Stimulated activated effector memory CD8-positive, alpha-beta T cell treated with anti-CD3 and anti-CD28 coated beads, Interleukin-12 subunit alpha, Interleukin-12 subunit beta, amount 100 ng/mL, for 72 hours (primary cell): ENCODE data around the gene ARHGAP15.
A peak's percentile ranks its signal among the peaks of the same experiment; 100 is the strongest.

Experiments used
- ATAC-seq: fragments of 150-1000 bp; cut with Tn5 transposase; 2 replicates; pipeline ENCODE4 v1.10.0; 2021
- DNase-seq, 2 donors: peaks; one replicate each; pipeline ENCODE4 v3.0.0; 2021 to 2022; ENCODE audit warnings: low spot score in 2 of 2
- H3K27ac Mint-ChIP-seq: one replicate; pipeline ENCODE4 v1.8.0; 2022; ENCODE audit warnings: mild to moderate bottlenecking, mixed read lengths
- H3K36me3 Mint-ChIP-seq: one replicate; pipeline ENCODE4 v1.8.0; 2022; ENCODE audit warnings: mild to moderate bottlenecking, mixed read lengths
- H3K4me1 Mint-ChIP-seq: one replicate; pipeline ENCODE4 v1.8.0; 2022; ENCODE audit warnings: mixed read lengths
- H3K4me3 Mint-ChIP-seq: one replicate; pipeline ENCODE4 v1.8.0; 2022; ENCODE audit warnings: mild to moderate bottlenecking, mixed read lengths
- H3K9me3 Mint-ChIP-seq: one replicate; pipeline ENCODE4 v1.8.0; 2022; ENCODE audit warnings: mixed read lengths

ARHGAP15 gene

DNA sequence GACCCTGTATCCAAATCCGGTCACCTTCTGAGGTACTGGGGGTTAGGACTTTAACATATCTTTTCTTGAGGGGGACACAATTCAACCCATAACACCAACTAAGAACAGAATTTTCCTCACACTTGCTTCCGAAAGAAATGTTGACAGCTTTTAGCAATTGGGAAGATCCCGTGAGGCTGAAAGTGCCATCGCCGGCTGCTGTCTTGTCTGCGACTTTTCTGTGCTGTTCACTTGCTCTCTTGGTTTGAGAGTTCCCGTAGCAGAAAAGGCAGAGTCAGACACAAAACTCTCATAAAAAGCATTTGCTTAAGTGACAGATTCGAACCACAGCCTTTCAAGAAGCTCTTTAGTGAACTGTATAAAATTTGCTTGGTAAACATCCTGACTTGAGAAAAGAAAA, 253.4 kb downstream of the ARHGAP15 start:
- Mint-ChIP-seq H3K27ac (no peak overlapping the region), H3K4me3 (no peak overlapping the region), H3K9me3 (no peaks in the 10 kb centered on the region), H3K36me3 (peaks cover 6% of the 10 kb centered on the region), H3K4me1 (peaks cover 17% of the 10 kb centered on the region)
- ATAC-seq = no peak
- DNase-seq = no peak

DNA sequence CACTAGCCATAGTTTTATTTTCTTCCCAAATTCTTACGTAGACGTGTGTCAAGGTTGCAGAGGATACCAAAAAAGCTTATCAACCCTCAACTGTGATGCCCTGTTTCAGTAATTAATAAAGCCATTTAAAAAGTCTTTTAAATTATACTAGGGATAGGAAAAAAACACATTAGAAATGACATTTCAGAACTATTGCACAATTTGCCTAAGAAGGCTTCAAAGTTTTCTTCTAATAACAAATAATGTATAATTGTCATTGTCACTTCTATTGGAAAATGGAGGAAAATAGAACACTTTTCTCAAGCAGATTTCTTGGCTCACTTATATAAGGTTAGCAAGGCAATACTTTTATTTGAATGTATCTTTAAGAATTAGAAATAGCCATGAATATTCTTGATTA, 253.8 kb downstream of the ARHGAP15 start:
- Mint-ChIP-seq H3K4me3 (no peak overlapping the region), H3K4me1 (peaks cover 20% of the 10 kb centered on the region), H3K36me3 (peaks cover 6% of the 10 kb centered on the region), H3K9me3 (no peaks in the 10 kb centered on the region), H3K27ac (no peak overlapping the region)
- DNase-seq = no peak
- no peak for ATAC-seq

DNA sequence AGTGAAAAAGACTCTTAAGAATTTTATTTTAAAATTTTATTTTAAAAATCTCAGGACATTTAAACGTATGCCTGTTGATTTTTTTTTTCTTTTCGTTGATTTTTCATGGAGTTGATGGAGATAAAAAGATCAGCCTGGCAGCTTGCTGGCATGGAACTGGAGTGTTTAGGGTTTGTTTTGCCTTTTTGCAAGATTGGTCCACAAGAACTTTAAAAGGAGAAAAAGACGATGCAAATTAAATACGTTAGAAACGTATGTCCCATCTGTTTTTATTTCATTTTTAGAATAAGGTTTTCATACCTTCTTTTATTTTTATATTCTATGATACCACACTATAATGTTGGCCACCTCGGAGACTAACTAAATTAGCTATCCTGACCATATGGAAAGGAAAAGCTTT, 254.9 kb downstream of the ARHGAP15 start:
- peaks cover 6% of the 10 kb centered on the region for H3K36me3 Mint-ChIP-seq
- DNase-seq (no peak), ATAC-seq (no peak)
- no peaks in the 10 kb centered on the region for H3K9me3 Mint-ChIP-seq
- peaks cover 20% of the 10 kb centered on the region for H3K4me1 Mint-ChIP-seq
- H3K27ac Mint-ChIP-seq = no peak overlapping the region
- no peak overlapping the region for H3K4me3 Mint-ChIP-seq

DNA sequence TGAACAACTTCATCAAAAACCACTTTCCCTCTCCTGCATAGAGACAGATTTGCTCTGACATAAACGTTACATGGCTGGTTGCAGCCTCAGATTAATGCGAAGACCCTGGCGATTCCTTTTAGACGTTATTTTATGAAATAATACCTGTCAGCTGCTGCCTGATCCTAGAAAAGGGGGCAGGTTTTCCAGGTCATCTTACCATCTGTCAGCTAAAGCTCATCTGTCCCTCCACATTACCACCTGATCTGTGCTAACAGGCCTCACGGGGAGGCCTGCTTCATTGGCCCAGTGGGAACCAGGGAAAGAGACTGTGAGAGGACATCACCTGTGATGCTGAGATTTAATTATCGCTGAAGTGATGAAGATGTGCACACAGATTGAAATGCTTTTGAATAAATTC, 261.0 kb downstream of the ARHGAP15 start:
- no peak for ATAC-seq
- peak overlapping the region; percentile 56 for H3K27ac Mint-ChIP-seq
- H3K4me1 Mint-ChIP-seq = peaks cover 13% of the 10 kb centered on the region
- peaks cover 16% of the 10 kb centered on the region for H3K36me3 Mint-ChIP-seq
- H3K4me3 Mint-ChIP-seq = no peak overlapping the region
- H3K9me3 Mint-ChIP-seq = no peaks in the 10 kb centered on the region
- no peak for DNase-seq

DNA sequence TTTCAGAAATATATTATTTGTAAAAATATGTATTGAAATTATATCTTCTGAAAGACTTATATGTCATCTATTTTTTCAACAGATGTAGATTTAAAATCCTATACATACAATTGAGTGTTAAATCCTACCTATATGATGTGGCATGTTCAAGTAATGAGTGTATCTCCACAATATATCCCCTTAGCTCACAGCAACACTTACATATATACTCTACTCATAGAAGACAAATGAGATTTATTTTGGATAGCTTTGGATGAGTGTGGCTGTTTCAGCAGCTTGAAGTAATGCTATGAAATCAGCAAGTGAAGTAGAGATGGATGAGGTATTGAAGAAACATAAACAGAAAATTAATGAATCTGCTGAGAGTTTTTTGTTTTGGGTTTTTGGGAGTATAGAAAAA, 263.1 kb downstream of the ARHGAP15 start:
- DNase-seq (no peak), ATAC-seq (peak; percentile 87)
- H3K9me3 Mint-ChIP-seq = no peaks in the 10 kb centered on the region
- peaks cover 11% of the 10 kb centered on the region for H3K36me3 Mint-ChIP-seq
- peaks cover 25% of the 10 kb centered on the region for H3K4me1 Mint-ChIP-seq
- peak overlapping the region; percentile 50 for H3K27ac Mint-ChIP-seq
- H3K4me3 Mint-ChIP-seq = no peak overlapping the region

DNA sequence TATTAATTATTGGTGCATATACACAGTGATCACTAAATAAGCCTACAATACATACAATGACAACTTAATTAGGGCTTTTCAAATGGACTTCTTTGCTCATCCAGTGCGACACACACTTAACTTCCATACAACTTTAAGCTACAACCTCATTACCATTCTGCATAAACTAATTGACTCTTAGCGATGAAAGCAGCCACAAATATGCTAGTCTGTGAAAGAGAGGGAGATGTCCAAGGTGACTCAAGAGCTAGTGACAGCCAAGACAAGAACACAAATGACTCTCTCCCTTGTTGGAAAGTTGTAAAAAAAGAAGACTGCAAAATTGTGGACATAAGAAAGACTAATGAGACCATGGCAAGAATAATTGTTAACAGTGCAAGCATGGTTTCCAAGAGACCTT, 264.8 kb downstream of the ARHGAP15 start:
- peaks cover 34% of the 10 kb centered on the region for H3K4me1 Mint-ChIP-seq
- DNase-seq = no peak
- no peak overlapping the region for H3K27ac Mint-ChIP-seq
- H3K36me3 Mint-ChIP-seq = peaks cover 11% of the 10 kb centered on the region
- ATAC-seq = no peak
- H3K9me3 Mint-ChIP-seq = no peaks in the 10 kb centered on the region
- no peak overlapping the region for H3K4me3 Mint-ChIP-seq

DNA sequence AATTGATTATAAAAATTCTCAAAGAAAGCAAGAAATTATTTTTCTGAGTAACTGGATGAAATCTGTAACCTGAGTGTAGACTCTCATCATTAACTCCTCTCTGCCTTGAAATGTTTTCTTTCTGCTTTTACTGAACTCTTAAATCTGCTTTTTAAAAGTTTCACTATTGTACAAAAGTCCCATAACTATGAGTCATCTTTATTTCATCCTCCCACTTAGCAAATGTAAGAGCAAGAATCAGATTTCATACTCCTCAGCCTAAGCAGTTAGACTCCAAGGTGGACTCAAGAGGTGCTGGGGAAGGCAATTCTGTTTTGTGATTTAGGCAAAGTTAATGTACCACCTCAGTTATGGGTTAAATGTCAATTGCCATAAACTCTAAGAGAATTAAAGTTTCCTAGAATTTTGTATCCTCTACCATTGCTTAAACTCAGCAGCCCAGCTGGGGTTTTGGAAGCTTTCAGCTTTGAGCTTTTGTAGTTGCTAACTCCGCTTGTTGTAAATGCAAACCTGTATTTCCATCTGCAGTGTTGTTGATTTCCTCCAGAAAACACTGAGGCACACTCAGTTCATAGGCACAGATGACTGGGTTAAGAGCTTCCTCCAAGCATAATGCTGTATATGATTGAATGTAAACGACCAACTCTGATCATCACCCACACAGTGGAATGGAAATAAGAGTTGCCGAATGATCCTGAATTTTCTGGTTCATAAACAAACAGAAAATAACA, 268.8 kb downstream of the ARHGAP15 start:
- Mint-ChIP-seq H3K4me1 (peaks cover 38% of the 10 kb centered on the region), H3K9me3 (no peaks in the 10 kb centered on the region), H3K36me3 (no peaks in the 10 kb centered on the region), H3K27ac (no peak overlapping the region), H3K4me3 (peak overlapping the region; percentile 5)
- DNase-seq = no peak
- peak; percentile 91 for ATAC-seq

DNA sequence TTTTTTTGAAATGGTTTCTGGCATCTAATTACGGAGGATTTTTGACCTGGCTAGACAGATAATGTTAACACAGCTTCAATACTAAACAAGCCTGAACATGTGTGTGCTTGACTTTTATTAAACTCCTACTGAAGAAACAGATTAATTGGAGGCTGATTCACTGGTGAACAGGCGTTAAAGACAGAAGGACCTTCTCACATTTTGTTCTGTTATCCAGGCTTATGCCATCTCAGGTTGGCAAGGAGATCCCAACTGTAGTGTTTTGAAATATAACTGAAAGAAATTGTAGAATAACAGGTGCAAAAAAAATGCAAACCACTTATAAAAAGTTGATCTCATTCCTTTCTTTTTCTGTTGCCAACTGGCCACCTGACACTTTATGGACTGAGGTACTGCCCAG, 269.6 kb downstream of the ARHGAP15 start:
- peaks cover 38% of the 10 kb centered on the region for H3K4me1 Mint-ChIP-seq
- no peak for ATAC-seq
- DNase-seq = no peak
- H3K27ac Mint-ChIP-seq = no peak overlapping the region
- peak overlapping the region; percentile 5 for H3K4me3 Mint-ChIP-seq
- no peaks in the 10 kb centered on the region for H3K36me3 Mint-ChIP-seq
- no peaks in the 10 kb centered on the region for H3K9me3 Mint-ChIP-seq

DNA sequence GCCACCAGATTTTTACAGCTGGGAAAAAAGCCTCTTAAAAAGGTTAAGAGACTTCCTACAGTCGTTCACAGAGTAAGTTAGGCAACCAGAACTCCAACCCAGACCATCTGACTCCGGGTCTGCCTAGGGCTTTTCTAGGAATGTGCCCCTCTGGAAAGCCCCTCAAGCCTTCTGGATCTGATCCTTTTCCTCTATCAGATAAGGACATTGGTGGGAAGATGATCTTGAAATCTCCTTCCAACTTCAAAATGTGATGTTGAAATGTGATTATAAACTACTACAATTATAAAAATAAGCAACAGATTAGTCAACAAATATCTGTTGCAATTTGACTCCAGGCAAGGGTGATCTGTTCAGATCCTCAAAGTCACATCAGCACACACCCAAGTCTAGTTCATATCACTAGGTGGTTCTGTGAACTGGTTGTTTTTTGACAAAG, 270.4 kb downstream of the ARHGAP15 start:
- Mint-ChIP-seq H3K36me3 (no peaks in the 10 kb centered on the region), H3K9me3 (no peaks in the 10 kb centered on the region), H3K4me1 (peaks cover 38% of the 10 kb centered on the region), H3K27ac (no peak overlapping the region), H3K4me3 (no peak overlapping the region)
- no peak for DNase-seq
- peak; percentile 63 for ATAC-seq

DNA sequence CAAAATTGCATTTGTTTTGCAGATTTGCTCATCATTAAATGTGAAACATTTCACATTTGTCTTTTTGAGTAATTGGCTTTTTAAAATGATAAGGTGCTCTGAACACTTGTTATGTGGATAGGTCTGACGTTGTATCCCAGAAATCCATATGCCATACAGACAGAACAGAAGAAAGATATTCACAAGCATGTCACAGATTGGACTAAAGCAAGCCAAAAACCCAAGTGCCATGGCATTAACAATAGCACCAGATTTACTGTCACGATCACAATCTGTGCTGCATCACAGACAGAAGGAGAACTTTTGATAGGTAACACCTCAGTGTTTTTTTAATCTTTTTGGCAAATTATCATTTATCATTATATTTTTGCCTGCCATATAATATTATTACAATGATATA, 272.6 kb downstream of the ARHGAP15 start:
- peaks cover 39% of the 10 kb centered on the region for H3K4me1 Mint-ChIP-seq
- H3K27ac Mint-ChIP-seq = no peak overlapping the region

DNA sequence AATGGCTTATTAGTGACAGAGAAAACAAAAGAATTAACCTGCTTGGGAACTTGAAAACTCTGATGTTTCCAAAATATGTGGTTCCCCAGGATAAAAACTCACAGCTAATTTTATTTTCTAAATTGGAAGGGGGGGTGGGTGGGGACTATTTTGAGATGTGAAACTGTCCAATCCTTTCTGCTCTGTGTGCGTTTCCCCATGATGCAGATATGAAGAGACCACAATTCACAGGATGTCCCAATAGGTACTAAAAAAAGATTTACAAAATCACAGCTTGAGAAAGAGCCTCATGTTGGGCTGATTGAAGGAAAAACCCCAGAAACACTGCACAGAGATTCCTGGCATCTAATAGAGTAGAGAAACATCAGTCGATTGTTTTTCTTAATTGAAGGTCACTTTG, 273.2 kb downstream of the ARHGAP15 start:
- Mint-ChIP-seq H3K4me3 (no peak overlapping the region), H3K4me1 (peaks cover 36% of the 10 kb centered on the region), H3K27ac (no peak overlapping the region), H3K9me3 (peaks cover 3% of the 10 kb centered on the region), H3K36me3 (no peaks in the 10 kb centered on the region)
- ATAC-seq = no peak
- DNase-seq = no peak

More for the DNA sequence above, 272.6 kb downstream of the ARHGAP15 start:
- Mint-ChIP-seq H3K36me3 (no peaks in the 10 kb centered on the region), H3K4me3 (no peak overlapping the region), H3K9me3 (peaks cover 3% of the 10 kb centered on the region)
- ATAC-seq = no peak
- no peak for DNase-seq

DNA sequence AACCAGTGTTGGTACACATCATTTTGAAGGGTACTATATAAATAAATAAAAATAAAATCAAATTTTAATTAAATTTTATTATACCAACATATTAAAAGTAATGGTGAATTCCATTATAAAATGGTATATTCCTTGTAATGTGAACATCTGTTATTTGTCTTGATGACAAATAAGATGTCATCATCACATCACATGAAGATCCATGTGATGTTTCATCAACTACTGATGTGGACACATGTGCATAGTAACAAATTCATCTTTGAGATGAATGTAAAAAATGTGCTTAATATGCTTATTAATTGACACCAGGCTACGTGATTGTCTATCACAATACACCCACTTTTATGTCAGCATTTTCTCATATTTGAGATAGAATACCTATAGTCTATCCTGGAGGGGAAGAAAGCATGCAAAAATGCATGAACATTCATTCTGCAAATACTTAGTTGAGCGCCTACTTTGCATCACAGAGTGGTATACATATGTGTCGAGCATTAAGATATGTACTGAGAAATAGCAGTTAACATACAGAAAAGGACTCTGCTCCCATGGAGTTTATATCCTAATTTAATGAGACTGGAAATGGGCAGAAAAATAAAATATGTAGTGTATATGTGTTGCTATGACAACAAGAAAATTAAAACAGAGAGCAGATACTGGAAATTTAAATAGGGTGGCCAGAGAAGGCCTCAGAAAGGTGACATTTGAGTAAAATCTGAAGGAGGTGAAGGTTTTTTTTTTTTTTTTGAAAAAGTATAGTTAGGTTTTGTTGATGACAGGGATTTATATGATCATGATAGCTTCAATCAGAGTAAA, 281.1 kb downstream of the ARHGAP15 start:
- H3K4me1 Mint-ChIP-seq = peaks cover 29% of the 10 kb centered on the region
- no peak overlapping the region for H3K4me3 Mint-ChIP-seq
- peak; percentile 58 for ATAC-seq
- no peak for DNase-seq
- peak overlapping the region; percentile 4 for H3K27ac Mint-ChIP-seq
- H3K36me3 Mint-ChIP-seq = no peaks in the 10 kb centered on the region
- peaks cover 3% of the 10 kb centered on the region for H3K9me3 Mint-ChIP-seq

DNA sequence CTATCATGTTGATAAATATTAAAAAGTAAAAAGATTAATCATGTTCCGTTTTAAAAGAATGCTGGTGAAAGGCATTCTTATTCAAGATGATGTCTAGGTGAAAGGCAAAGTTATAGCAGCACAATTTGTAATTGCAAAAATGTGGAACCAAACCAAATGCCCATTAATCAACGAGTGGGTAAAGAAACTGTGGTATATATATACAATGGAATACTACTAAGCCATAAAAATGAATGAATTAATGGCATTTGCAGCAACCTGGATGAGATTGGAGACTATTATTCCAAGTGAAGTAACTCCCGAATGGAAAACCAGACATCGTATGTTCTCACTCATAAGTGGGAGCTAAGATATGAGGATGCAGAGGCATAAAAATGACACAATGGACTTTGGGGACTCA, 286.4 kb downstream of the ARHGAP15 start:
- peaks cover 41% of the 10 kb centered on the region for H3K4me1 Mint-ChIP-seq
- no peak for ATAC-seq

DNA sequence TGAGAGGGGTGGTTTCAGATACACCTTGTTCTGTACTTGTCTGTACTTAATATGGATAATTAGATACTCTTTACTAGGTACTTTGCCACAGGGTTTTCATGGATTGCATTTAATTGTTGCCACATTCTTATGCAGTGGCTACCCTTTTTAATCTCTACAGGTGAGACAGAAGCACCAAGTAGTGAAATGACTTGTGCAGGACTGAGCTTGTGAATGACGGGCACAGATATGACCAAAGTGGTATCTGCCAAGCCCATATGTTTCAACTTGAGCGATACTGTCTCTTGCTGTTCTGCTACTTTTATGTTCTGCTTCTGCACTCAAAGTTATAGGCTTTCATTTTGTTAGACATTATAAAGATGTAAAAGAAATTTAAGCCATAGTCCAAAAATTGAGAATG, 288.2 kb downstream of the ARHGAP15 start:
- H3K36me3 Mint-ChIP-seq = peaks cover 1% of the 10 kb centered on the region
- H3K9me3 Mint-ChIP-seq = no peaks in the 10 kb centered on the region
- no peak overlapping the region for H3K4me3 Mint-ChIP-seq
- DNase-seq = no peak
- ATAC-seq = peak; percentile 62
- H3K4me1 Mint-ChIP-seq = peaks cover 38% of the 10 kb centered on the region
- H3K27ac Mint-ChIP-seq = no peak overlapping the region

More for the DNA sequence above, 286.4 kb downstream of the ARHGAP15 start:
- Mint-ChIP-seq H3K9me3 (no peaks in the 10 kb centered on the region), H3K4me3 (no peak overlapping the region), H3K36me3 (no peaks in the 10 kb centered on the region), H3K27ac (no peak overlapping the region)
- no peak for DNase-seq

DNA sequence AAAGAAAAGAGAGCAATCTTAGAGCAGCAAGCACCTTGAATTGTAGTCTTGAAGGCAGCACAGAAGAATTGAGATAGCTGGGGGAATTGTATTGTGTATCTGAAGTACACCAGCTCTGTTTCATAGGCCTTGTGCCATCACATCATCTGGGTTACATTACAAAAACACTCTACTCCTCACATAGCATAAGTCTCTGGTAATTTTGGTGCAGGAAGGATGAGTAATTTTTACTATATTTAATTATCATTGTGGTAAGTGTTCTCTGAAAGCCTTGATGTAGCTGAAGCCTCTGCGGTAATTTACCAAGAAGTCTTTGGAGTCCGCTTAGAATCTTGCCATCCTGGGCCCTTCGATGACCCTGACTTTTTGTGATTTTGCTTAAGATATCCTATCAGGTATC, 291.1 kb downstream of the ARHGAP15 start:
- ATAC-seq (peak; percentile 89), DNase-seq (no peak)
- Mint-ChIP-seq H3K4me1 (peaks cover 51% of the 10 kb centered on the region), H3K36me3 (peaks cover 6% of the 10 kb centered on the region), H3K4me3 (peak overlapping the region; percentile 2), H3K9me3 (no peaks in the 10 kb centered on the region), H3K27ac (peak overlapping the region; percentile 18)

DNA sequence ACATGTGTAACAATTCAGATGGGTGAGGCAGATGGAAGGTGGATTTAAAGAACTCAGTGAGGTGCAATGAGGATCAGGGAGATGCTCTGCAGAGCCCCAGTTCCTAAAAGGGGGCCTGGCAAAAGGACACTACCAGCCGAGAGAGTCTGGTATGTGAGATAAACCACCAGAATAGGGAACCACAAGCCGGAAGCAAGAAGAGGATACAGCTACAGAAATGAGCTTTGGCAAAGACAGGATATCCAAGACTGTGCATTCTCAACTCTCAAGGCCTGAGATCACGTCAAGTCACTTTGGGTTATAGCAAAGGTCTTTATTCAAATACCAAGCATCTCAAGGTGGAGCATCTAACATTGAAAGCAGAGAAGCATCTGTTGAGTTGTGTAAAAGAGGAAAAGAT, 293.5 kb downstream of the ARHGAP15 start:
- Mint-ChIP-seq H3K4me3 (peak overlapping the region; percentile 2), H3K27ac (no peak overlapping the region), H3K4me1 (peaks cover 49% of the 10 kb centered on the region), H3K36me3 (peaks cover 6% of the 10 kb centered on the region), H3K9me3 (no peaks in the 10 kb centered on the region)
- ATAC-seq = peak; percentile 62
- no peak for DNase-seq
